Stimulated activated CD4-positive, alpha-beta T cell treated with anti-CD3 and anti-CD28 coated beads, Interleukin-1b, Interleukin-23, amount 100 ng/mL, for 4 hours (primary cell): Measurements from ENCODE around the gene SLC7A5.
A peak's percentile ranks its signal among the peaks of the same experiment; 100 is the strongest.
"Not testable (repeated sequence)": the region's sequence is repeated elsewhere in the genome, so short reads cannot be mapped to it uniquely, and the experiment has no call there.

ENCODE experiments used
- DNase-seq, 2 donors: peaks; one replicate each; pipeline ENCODE4 v3.0.0-alpha.2; 2020; ENCODE audit warnings: low read depth in 2 of 2

Gene SLC7A5

GRCh38 chr16:87869061-87869878, at the start of gene SLC7A5:
TSS of gene SLC7A5 (minus strand) at chr16:87869507. CDS start at chr16:87869422, 85 bp downstream.
- peak; percentile 90 to 96 for DNase-seq

DNA sequence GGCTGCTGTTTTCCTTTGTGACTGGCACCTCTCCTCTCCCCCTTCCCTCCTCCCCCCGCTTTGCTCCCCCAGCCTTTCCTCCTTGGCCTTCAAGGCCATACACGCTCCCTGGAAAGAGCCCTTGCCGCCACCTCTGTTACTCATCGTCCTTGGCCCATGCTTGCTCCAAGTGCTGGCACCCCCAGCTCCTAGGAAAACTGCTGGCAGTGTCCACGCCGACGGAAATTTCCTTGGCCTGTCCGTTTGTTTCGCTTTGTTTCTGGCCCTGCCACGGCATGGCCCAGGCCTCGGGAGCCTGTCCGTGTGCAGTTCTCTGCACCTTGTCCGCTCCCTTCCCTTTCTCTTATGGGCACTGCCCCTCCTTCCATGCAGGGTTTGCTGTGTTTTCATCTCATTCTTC, 49.0 kb upstream of the SLC7A5 start:
- no peak for DNase-seq

DNA sequence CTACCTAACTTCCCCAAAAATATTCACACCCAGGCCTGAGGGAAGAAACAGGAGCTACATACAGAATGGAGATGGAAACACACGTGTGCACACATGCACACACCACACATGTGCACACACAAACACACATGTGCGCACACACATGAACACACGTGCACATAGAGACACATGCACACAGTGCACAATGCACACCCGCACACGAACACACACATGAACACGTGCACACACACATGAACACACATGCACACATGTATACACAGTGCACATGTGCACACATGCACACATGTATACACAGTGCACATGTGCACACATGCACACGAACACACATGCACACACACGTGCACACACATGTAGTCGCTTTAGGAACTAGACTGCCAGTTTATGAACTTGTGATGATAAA, 48.2 kb upstream of the SLC7A5 start:
- no peak for DNase-seq

DNA sequence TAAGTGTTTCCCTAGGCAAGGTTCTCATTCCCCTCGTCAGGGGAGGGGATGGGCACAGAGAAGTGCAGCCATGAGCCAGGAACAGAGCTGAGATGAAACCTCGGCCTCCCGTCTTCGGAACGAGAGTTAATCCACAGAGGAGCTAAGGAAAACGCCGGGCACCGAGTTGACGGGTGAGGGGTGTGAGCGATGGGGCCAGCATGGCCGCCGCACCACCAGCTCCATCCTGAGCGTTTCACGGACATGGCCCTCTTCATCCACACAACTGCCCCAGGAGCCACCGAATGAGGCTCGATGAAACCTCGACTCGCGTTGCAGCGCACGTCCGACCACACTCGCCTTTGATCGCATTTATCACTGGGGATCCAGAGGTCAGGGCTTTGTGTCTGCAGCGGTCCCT, 45.5 kb upstream of the SLC7A5 start:
- DNase-seq, result no peak

DNA sequence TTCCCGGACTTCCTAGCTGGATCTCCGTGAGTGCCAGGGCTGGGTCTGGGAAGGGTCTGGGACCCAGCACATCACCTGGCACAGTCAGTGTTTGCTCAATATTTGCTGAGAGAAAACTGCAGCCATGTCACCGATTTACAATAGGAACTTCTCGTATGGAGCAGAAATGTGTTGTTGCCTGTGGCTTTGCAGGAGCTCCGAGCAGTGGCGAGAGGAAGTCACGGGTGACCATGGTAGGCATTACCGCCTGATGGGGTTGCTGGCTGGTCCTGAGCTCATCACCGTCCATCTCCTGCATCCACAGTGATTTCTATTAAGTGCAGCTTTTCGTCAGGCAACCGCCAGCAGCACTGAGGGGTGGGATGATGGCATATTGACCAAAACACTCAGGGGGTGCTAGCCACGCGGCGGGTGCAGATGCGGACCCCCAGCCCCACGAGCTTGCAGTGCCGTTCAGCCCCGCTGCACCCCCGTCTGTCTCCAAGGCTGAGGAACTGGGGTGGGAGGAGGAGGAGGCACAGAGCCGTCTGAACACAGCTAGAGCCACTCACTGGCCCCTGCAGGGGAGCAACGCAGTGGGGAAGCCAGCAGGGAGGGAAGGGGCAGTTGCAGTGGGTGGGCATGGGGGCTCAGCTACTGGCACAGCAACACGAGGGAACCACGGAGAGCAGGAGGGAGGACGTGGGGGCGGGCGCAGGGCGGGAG, 44.9 kb upstream of the SLC7A5 start:
- not testable (repeated sequence) for DNase-seq

DNA sequence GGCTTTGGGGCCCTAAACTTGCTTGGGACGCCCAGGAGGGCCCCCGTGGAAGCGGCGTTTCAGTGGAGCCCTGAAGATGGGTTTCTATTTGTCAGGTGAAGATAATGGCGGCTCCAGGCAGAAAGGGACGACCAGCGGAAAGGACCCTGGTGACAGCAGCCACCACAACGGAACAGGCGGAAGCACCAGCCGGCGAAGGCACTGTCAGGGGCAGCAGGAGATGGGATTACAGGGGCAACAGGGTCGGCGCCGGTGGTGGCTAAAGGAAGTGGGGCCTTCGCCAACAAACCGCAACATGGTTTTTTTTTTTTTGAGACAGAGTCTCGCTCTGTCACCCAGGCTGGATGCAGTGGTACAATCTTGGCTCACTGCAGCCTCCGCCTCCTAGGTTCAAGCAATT, 43.4 kb upstream of the SLC7A5 start:
- DNase-seq, result not testable (repeated sequence)

GRCh38 chr16:87911106-87911763, 41.9 kb upstream of the SLC7A5 start:
- not testable (repeated sequence) for DNase-seq

- peak; percentile 86 to 87 for DNase-seq
Measured at GRCh38 chr16:87909203-87909935, 40.1 kb upstream of the SLC7A5 start.

DNA sequence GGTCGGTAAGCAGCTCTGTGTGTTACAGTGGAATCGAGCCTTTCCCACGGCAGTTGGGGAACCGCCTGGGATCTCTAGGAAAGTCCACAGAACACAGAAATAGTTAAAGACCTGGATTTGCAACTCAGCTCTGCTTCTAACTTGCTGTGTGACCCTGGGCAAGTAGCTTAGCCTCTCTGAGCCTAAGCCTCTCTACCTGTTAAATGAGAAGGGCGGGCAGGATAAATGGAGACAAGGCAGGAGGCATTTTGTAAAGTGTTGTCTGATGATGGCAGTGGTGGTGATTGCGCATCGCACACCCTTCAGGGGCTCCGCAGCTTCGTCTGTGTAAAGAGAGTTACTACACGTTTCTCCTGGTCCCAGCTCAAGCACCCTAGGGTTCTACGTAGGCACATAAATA, 38.8 kb upstream of the SLC7A5 start:
- not testable (repeated sequence) for DNase-seq

GRCh38 chr16:87905521-87905920, 36.2 kb upstream of the SLC7A5 start:
- DNase-seq, result not testable (repeated sequence)

GRCh38 chr16:87904963-87905362, 35.7 kb upstream of the SLC7A5 start:
- DNase-seq, result not testable (repeated sequence)

DNA sequence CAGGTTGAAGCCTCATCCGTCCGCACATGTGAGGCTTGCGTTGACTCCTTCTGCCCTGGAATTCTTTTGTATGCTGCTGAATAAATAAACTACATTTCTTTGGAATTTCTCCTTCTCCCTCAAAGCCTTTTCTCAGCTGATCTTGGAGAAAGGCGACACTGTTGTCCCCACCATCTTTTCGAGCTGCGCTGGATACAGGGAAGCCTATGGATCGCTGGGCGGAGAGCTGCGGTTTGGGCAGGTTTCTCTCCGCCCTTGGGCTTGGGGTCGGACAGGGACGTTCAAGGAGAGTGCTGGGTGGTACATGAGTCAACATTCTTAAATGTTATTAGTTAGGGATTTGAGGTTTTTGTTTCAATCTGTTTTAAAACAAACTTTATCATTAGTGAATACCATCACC, 31.2 kb upstream of the SLC7A5 start:
- not testable (repeated sequence) for DNase-seq

GRCh38 chr16:87897521-87898505, 28.5 kb upstream of the SLC7A5 start:
- peak; percentile 41 to 55 for DNase-seq

- not testable (repeated sequence) for DNase-seq
Measured at GRCh38 chr16:87896924-87897520, 27.7 kb upstream of the SLC7A5 start.

- DNase-seq, result not testable (repeated sequence)
Measured at GRCh38 chr16:87896176-87896890, 27.0 kb upstream of the SLC7A5 start.

- DNase-seq, result peak; percentile 63 to 69
Measured at GRCh38 chr16:87895641-87896141, 26.4 kb upstream of the SLC7A5 start.

- not testable (repeated sequence) for DNase-seq
Measured at GRCh38 chr16:87894005-87894404, 24.7 kb upstream of the SLC7A5 start.

DNA sequence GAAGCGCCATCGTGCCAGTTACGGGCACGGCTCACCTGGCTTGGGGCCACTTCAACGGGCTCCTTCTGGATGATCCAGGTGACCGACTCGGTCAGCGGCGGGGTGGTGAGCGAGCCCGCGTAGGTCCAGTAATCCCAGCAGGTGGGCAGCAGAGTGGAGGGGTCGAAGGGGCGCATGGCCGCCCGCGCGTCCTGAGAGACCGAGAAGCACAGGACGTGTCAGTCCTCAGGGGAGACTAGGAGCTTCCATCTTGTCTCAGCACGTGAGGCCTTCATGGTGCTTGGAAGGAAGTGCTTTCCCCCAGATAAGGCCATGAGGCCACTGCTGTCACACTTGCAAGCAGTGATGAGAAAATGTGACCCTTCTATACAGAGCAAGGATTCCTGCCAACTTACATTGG, 22.5 kb upstream of the SLC7A5 start:
- no peak for DNase-seq

DNA sequence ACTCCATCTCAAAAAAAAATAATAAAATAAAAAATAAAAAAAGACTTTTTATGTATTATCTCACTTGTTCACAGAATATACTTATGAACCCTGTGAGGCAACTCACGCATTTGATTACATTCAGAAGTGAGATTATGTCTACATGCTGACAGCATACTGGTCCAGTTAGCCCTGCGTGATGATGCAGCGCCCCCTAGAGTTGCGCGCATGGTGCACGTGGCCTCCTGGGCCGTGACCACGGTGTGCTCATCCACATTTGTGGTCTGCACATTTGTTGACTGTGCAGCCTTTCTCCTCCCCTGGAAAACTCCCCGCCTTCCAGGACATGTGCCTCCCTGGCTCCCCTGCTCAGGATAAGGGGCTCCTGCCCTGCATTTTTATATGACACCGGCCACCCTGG, 20.5 kb upstream of the SLC7A5 start:
- not testable (repeated sequence) for DNase-seq
